Measurements from ENCODE around the gene TBX6.
"Not testable (repeated sequence)": the region's sequence is repeated elsewhere in the genome, so short reads cannot be mapped to it uniquely, and the experiment has no call there.

DNA sequence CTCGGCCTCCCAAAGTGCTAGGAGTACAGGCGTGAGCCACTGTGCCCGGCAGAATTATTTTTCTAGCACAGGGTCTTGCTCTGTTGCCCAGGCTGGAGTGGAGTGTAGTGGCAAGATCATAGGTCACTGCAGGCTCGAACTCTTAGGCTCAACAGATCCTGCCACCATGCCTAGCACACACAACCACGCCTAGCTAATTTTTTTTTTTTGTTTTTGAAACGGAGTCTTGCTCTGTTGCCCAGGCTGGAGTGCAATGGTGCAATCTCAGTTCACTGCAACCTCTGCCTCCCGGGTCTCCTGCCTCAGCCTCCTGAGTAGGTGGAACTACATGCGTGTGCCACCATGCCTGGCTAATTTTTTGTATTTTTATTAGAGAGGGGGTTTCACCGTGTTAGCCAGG, 34.0 kb upstream of the TBX6 start:
- TF ChIP-seq, protein P1, sequence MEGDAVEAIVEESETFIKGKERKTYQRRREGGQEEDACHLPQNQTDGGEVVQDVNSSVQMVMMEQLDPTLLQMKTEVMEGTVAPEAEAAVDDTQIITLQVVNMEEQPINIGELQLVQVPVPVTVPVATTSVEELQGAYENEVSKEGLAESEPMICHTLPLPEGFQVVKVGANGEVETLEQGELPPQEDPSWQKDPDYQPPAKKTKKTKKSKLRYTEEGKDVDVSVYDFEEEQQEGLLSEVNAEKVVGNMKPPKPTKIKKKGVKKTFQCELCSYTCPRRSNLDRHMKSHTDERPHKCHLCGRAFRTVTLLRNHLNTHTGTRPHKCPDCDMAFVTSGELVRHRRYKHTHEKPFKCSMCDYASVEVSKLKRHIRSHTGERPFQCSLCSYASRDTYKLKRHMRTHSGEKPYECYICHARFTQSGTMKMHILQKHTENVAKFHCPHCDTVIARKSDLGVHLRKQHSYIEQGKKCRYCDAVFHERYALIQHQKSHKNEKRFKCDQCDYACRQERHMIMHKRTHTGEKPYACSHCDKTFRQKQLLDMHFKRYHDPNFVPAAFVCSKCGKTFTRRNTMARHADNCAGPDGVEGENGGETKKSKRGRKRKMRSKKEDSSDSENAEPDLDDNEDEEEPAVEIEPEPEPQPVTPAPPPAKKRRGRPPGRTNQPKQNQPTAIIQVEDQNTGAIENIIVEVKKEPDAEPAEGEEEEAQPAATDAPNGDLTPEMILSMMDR (IDR thresholded peaks at IDR 0.05), result not testable (repeated sequence)
- not testable (repeated sequence) for TF ChIP-seq POLR2A (IDR thresholded peaks at IDR 0.05)

Measured in heart left ventricle (tissue), 13 donors.